Astrocyte (in vitro differentiated cells and primary cell): Measurements from ENCODE around the gene GNAQ.

ENCODE experiments used
- EZH2 ChIP-seq: IDR thresholded peaks from 2 replicates; pipeline ENCODE4 v1.6.1; 2012; ENCODE audit warnings: mild to moderate bottlenecking, low read length, inconsistent platforms; ENCODE audit not compliant: insufficient read depth
- TF ChIP-seq, protein P1 (sequence below): IDR thresholded peaks from 2 replicates; pipeline ENCODE4 v1.5.1; 2011; ENCODE audit warnings: low read depth, mild to moderate bottlenecking, inconsistent platforms, low read length, moderate library complexity; ENCODE audit not compliant: insufficient read depth

DNA sequence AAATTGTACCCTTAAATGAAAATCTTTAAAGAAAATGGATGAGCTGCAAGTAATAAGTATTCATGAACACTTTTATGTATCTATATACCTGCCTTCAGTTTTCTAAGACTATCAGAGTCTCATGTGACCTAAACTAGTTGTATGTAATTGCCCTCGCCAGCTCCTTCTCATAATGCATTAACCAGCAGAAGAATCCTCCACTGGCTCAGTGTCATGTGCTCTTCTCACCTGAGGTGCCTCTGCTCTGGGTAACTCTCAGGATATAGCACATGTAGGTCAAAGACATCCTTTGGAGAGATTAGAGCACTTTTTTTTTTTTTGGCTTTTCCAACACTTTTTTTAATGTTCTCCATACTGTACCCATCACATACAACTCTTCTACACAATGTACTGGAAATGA is 199.8 kb downstream of the GNAQ start:
- TF ChIP-seq, protein P1, sequence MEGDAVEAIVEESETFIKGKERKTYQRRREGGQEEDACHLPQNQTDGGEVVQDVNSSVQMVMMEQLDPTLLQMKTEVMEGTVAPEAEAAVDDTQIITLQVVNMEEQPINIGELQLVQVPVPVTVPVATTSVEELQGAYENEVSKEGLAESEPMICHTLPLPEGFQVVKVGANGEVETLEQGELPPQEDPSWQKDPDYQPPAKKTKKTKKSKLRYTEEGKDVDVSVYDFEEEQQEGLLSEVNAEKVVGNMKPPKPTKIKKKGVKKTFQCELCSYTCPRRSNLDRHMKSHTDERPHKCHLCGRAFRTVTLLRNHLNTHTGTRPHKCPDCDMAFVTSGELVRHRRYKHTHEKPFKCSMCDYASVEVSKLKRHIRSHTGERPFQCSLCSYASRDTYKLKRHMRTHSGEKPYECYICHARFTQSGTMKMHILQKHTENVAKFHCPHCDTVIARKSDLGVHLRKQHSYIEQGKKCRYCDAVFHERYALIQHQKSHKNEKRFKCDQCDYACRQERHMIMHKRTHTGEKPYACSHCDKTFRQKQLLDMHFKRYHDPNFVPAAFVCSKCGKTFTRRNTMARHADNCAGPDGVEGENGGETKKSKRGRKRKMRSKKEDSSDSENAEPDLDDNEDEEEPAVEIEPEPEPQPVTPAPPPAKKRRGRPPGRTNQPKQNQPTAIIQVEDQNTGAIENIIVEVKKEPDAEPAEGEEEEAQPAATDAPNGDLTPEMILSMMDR, result no peak
- TF ChIP-seq EZH2, result no peak
